KMS-11 (cell line): ENCODE results near the gene PIWIL4.
"Not testable (repeated sequence)": the region's sequence is repeated elsewhere in the genome, so short reads cannot be mapped to it uniquely, and the experiment has no call there.

Experiments used
- H2AFZ ChIP-seq: fragments of 200-600 bp; sonication (generic); 2 replicates; pipeline ENCODE4 v1.6.1; 2016; ENCODE audit warnings: antibody characterized with exemption, mixed run types, low read depth
- H3K27ac ChIP-seq: fragments of 200-600 bp; sonication (generic); 2 replicates; pipeline ENCODE4 v1.6.1; 2016; ENCODE audit warnings: mild to moderate bottlenecking, mixed run types
- H3K27me3 ChIP-seq: fragments of 200-600 bp; sonication (generic); 2 replicates; pipeline ENCODE4 v1.6.1; 2017; ENCODE audit warnings: mild to moderate bottlenecking, low read depth, mixed run types, moderate library complexity; ENCODE audit not compliant: insufficient read depth
- H3K36me3 ChIP-seq: fragments of 200-600 bp; sonication (generic); 2 replicates; pipeline ENCODE4 v1.6.1; 2017; ENCODE audit warnings: mild to moderate bottlenecking, mixed run types; ENCODE audit not compliant: insufficient read depth
- H3K4me1 ChIP-seq: fragments of 200-600 bp; sonication (generic); 2 replicates; pipeline ENCODE4 v1.6.1; 2016; ENCODE audit warnings: mild to moderate bottlenecking, low read depth, mixed run types; ENCODE audit not compliant: poor library complexity, severe bottlenecking
- H3K4me2 ChIP-seq: fragments of 200-600 bp; sonication (generic); 2 replicates; pipeline ENCODE4 v1.7.0; 2016; ENCODE audit warnings: mild to moderate bottlenecking, mixed run types
- H3K4me3 ChIP-seq: fragments of 200-600 bp; sonication (generic); IDR thresholded peaks from 2 replicates; pipeline ENCODE4 v1.6.1; 2017; ENCODE audit warnings: low read depth, low read length, mixed read lengths; ENCODE audit not compliant: insufficient read depth
- H3K79me2 ChIP-seq: fragments of 200-600 bp; sonication (generic); 2 replicates; pipeline ENCODE4 v1.6.1; 2016; ENCODE audit warnings: low read depth, mixed run types; ENCODE audit not compliant: insufficient read depth
- H3K9ac ChIP-seq: fragments of 200-600 bp; sonication (generic); 2 replicates; pipeline ENCODE4 v1.6.1; 2016; ENCODE audit warnings: mild to moderate bottlenecking, mixed run types
- H4K20me1 ChIP-seq: fragments of 200-600 bp; sonication (generic); 2 replicates; pipeline ENCODE4 v1.6.1; 2016; ENCODE audit warnings: mild to moderate bottlenecking, mixed run types; ENCODE audit not compliant: insufficient read depth
- TF ChIP-seq, protein P1 (sequence below): fragments of 200-600 bp; sonication (generic); conservative IDR thresholded peaks from 2 replicates; pipeline ENCODE4 v1.6.1; 2017; ENCODE audit warnings: low read depth, mild to moderate bottlenecking, antibody characterized with exemption, low read length, moderate library complexity, mixed read lengths

The PIWIL4 gene

DNA sequence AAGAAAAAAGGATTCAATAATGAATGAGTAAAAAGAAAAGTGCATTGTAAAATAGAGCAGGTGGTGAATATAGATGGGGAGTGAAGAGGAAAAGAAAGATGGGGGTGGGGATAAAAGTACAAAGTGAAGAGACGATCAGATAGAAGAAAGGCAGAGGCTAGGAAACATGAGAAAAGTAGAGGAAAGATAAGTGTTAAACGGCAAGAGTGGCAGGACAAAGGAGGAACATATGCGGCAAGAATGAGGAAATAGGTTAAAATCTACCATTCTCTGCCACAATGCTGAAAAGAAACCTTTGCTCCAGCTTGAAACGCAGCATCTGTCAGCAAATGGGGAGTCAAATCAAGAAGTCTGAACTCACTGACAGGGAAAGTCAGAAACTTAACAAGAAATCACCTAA is 16.7 kb upstream of the PIWIL4 start:
- no peak overlapping the region for H2AFZ ChIP-seq

DNA sequence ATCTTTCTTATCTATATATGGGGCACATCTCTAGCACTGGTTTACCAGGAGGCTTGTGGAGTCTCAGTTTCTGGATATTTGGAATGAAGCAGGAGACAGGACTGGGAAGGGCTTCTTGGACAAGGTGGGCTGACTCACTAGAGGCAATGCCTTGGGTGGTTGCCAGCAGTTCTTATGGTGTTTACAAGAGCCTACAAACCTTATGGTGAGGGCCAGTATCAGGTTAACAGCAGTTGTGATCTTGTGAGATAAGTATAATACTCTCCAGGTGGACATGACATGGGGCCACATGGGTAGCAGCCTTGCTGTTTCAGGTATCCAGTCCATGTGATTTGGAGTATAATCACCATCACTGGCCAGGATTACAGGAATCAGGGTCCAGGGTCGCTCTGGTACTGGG is 13.2 kb upstream of the PIWIL4 start:
- H3K4me1 ChIP-seq = no peaks in the 10 kb centered on the region
- no peak overlapping the region for H3K27ac ChIP-seq
- no peak overlapping the region for H3K4me2 ChIP-seq
- no peak overlapping the region for H3K4me3 ChIP-seq
- no peaks in the 10 kb centered on the region for H3K36me3 ChIP-seq
- H3K9ac ChIP-seq = no peak overlapping the region
- no peaks in the 10 kb centered on the region for H3K27me3 ChIP-seq
- H4K20me1 ChIP-seq = no peaks in the 10 kb centered on the region
- H3K79me2 ChIP-seq = no peaks in the 10 kb centered on the region
- H2AFZ ChIP-seq = no peak overlapping the region
- TF ChIP-seq, protein P1, sequence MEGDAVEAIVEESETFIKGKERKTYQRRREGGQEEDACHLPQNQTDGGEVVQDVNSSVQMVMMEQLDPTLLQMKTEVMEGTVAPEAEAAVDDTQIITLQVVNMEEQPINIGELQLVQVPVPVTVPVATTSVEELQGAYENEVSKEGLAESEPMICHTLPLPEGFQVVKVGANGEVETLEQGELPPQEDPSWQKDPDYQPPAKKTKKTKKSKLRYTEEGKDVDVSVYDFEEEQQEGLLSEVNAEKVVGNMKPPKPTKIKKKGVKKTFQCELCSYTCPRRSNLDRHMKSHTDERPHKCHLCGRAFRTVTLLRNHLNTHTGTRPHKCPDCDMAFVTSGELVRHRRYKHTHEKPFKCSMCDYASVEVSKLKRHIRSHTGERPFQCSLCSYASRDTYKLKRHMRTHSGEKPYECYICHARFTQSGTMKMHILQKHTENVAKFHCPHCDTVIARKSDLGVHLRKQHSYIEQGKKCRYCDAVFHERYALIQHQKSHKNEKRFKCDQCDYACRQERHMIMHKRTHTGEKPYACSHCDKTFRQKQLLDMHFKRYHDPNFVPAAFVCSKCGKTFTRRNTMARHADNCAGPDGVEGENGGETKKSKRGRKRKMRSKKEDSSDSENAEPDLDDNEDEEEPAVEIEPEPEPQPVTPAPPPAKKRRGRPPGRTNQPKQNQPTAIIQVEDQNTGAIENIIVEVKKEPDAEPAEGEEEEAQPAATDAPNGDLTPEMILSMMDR = no peak

More for the DNA sequence above, 16.7 kb upstream of the PIWIL4 start:
- Histone ChIP-seq H3K4me3 (no peak overlapping the region), H4K20me1 (no peaks in the 10 kb centered on the region), H3K4me1 (no peaks in the 10 kb centered on the region), H3K27me3 (no peaks in the 10 kb centered on the region), H3K9ac (no peak overlapping the region), H3K27ac (no peak overlapping the region), H3K4me2 (no peak overlapping the region), H3K36me3 (no peaks in the 10 kb centered on the region), H3K79me2 (no peaks in the 10 kb centered on the region)
- TF ChIP-seq, protein P1 = no peak

DNA sequence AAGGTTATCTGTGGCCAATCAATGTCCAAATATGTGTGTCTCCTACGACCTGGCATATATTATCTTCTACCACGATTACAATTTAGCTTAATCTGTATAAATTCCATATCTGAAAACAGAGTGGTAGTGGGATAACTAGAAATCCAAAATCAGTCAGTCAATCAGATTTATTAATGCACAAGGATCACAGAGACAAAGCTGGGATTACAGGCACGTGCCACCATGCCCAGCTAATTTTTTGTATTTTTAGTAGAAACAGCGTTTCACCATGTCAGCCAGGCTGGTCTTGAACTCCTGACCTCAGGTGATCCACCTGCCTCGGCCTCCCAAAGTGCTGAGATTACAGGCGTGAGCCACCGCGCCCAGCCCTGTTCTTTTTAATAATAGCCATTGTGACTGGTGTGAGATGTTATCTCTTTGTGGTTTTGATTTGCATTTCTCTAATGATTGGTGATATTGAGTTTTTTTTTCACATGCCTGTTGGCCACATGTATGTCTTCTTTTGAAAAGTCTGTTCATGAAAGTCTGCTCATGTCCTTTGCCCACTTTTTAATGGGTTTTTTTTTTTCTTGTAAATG is 11.3 kb upstream of the PIWIL4 start:
- H2AFZ ChIP-seq, H3K27me3 ChIP-seq, H3K4me3 ChIP-seq, H3K4me1 ChIP-seq, H3K36me3 ChIP-seq, H3K27ac ChIP-seq, H3K9ac ChIP-seq, H3K79me2 ChIP-seq, H4K20me1 ChIP-seq, H3K4me2 ChIP-seq: not testable (repeated sequence)

DNA sequence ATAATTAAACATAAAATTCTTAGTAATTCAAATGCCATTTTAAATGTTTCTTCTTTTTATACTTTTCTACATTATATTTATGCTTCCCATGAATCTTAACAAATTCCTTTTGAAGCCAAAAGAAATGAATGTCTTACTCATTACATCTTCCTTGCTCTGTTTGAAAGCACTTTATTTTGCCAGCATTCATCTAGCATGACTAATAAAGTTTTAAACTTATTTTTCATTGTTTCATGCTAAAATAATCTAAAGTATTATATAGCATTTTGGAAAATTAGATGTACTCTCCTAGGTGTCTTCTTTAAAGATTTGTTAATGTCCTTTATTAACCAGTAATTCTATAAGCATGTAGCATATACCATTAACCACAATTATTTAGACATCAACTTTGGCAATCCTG is 9.7 kb upstream of the PIWIL4 start:
- Histone ChIP-seq H4K20me1 (no peaks in the 10 kb centered on the region), H3K27ac (no peak overlapping the region), H3K4me2 (no peak overlapping the region), H3K27me3 (no peaks in the 10 kb centered on the region), H2AFZ (no peak overlapping the region), H3K79me2 (no peaks in the 10 kb centered on the region), H3K4me1 (no peaks in the 10 kb centered on the region), H3K36me3 (no peaks in the 10 kb centered on the region), H3K4me3 (no peak overlapping the region), H3K9ac (no peak overlapping the region)
- TF ChIP-seq, protein P1 = no peak

DNA sequence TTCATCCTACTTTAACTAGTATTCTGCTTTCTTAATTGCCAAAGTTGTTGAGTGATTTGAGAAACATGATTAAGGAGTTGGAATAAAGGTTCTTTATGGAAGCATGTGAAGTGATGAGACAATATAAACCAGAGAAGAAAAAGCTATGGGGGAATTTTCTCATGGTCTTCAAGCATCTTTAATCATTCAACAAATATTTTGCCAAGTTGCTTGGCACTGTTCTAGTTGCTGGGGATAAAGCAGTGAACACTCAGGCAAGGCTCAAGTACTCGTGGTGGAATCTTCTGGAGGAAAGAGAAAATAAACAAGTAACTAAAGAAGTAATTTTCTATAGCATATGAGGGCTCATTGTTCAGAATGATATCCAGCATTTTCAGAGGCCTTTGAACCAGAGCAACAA is 9.2 kb upstream of the PIWIL4 start:
- H3K27ac ChIP-seq = no peak overlapping the region
- no peak overlapping the region for H3K4me2 ChIP-seq
- no peak overlapping the region for H3K9ac ChIP-seq
- H3K27me3 ChIP-seq = no peaks in the 10 kb centered on the region
- H4K20me1 ChIP-seq = no peaks in the 10 kb centered on the region
- no peaks in the 10 kb centered on the region for H3K4me1 ChIP-seq
- TF ChIP-seq, protein P1 = no peak
- H2AFZ ChIP-seq = no peak overlapping the region
- no peak overlapping the region for H3K4me3 ChIP-seq
- no peaks in the 10 kb centered on the region for H3K36me3 ChIP-seq
- no peaks in the 10 kb centered on the region for H3K79me2 ChIP-seq
